PC-9 (cell line): ENCODE results near the gene RETREG3. TPM values are rescaled to one million over a fixed set of nuclear protein-coding genes. Genes with fewer than 3 reads are reported as not detected.
"Not testable (repeated sequence)": the region's sequence is repeated elsewhere in the genome, so short reads cannot be mapped to it uniquely, and the experiment has no call there.

Experiments
- BruUV-seq: library from RNA; stranded (reverse); fragments of 400-500 nt; replicated peaks from 2 replicates; lab custom pipeline; 2021; lab: Mats Ljungman, UMichigan
- CTCF ChIA-PET: fragments of 300-600 bp; sonication (Branson Sonifier 250); formaldehyde crosslinking; loops from one replicate; lab custom pipeline; 2022; ENCODE audit warnings: antibody characterized with exemption; lab: Charles Lee
- POLR2A ChIA-PET: fragments of 300-600 bp; sonication (Branson Sonifier 250); formaldehyde crosslinking; loops from one replicate; lab custom pipeline; 2022; ENCODE audit warnings: antibody characterized with exemption; ENCODE audit not compliant: unreplicated experiment; lab: Charles Lee
- DNase-seq, 2 experiments: peaks; one replicate each; pipeline versions ENCODE4 v3.0.0 to v3.0.0-alpha.2; 2015 to 2022; ENCODE audit warnings: mixed read lengths in 1 of 2
- H2AFZ ChIP-seq: fragments of 200-600 bp; sonication (generic); 2 replicates; pipeline ENCODE4 v1.8.1; 2017; ENCODE audit warnings: antibody characterized with exemption
- H3F3A ChIP-seq: fragments of 200-600 bp; sonication (generic); 2 replicates; pipeline ENCODE4 v1.8.1; 2017; ENCODE audit warnings: antibody characterized with exemption, mild to moderate bottlenecking, low read depth; ENCODE audit not compliant: insufficient read depth
- H3K27ac ChIP-seq: fragments of 200-600 bp; sonication (generic); 2 replicates; pipeline ENCODE4 v1.6.1; 2016; ENCODE audit warnings: mixed run types
- H3K27me3 ChIP-seq: fragments of 200-600 bp; sonication (generic); 2 replicates; pipeline ENCODE4 v1.6.1; 2016; ENCODE audit warnings: low read depth, mixed run types; ENCODE audit not compliant: insufficient read depth
- H3K36me3 ChIP-seq: fragments of 200-600 bp; sonication (generic); 2 replicates; pipeline ENCODE4 v1.6.1; 2016; ENCODE audit warnings: low read depth, mixed run types
- H3K4me1 ChIP-seq: fragments of 200-600 bp; sonication (generic); replicated peaks from 2 replicates; pipeline ENCODE4 v1.6.1; 2016; ENCODE audit warnings: mixed run types; ENCODE audit not compliant: insufficient read depth
- H3K4me2 ChIP-seq: fragments of 200-600 bp; sonication (generic); 2 replicates; pipeline ENCODE4 v1.6.1; 2017; ENCODE audit warnings: mixed run types
- H3K4me3 ChIP-seq: fragments of 200-600 bp; sonication (generic); 2 replicates; pipeline ENCODE4 v1.6.1; 2016; ENCODE audit warnings: mixed run types
- H3K79me2 ChIP-seq: fragments of 200-600 bp; sonication (generic); 2 replicates; pipeline ENCODE4 v1.6.1; 2017; ENCODE audit warnings: low read depth, mixed run types
- H3K9me2 ChIP-seq: fragments of 200-600 bp; sonication (generic); 2 replicates; pipeline ENCODE4 v1.8.1; 2017; ENCODE audit warnings: mild to moderate bottlenecking; ENCODE audit not compliant: insufficient read depth
- H3K9me3 ChIP-seq: fragments of 200-600 bp; sonication (generic); 2 replicates; pipeline ENCODE4 v1.8.1; 2016; ENCODE audit warnings: low read depth; ENCODE audit not compliant: insufficient read depth
- H4K20me1 ChIP-seq: fragments of 200-600 bp; sonication (generic); 2 replicates; pipeline ENCODE4 v1.8.1; 2017; ENCODE audit not compliant: insufficient read depth
- EZH2 ChIP-seq: fragments of 200-600 bp; sonication (generic); IDR thresholded peaks from 2 replicates; pipeline ENCODE4 v1.8.0; 2017; ENCODE audit warnings: antibody characterized with exemption, low read depth
- intact Hi-C: fragments of 100-400 bp; cut with micrococcal nuclease; formaldehyde crosslinking; loops from one replicate; pipeline ENCODE4 v1.10.0; 2022; ENCODE audit not compliant: unreplicated experiment
- total RNA-seq: library from RNA; stranded (reverse); gene quantifications from 2 replicates; pipeline ENCODE4 v1.2.3, GENCODE V29; 2021
- TF ChIP-seq, protein P1 (sequence below): fragments of 200-600 bp; sonication (generic); conservative IDR thresholded peaks from 2 replicates; pipeline ENCODE4 v1.6.1; 2017; ENCODE audit warnings: mixed run types, antibody characterized with exemption, mild to moderate bottlenecking, moderate library complexity

Gene RETREG3
- total RNA-seq, 1 experiment from 2014 or later: 57.0 TPM

DNA sequence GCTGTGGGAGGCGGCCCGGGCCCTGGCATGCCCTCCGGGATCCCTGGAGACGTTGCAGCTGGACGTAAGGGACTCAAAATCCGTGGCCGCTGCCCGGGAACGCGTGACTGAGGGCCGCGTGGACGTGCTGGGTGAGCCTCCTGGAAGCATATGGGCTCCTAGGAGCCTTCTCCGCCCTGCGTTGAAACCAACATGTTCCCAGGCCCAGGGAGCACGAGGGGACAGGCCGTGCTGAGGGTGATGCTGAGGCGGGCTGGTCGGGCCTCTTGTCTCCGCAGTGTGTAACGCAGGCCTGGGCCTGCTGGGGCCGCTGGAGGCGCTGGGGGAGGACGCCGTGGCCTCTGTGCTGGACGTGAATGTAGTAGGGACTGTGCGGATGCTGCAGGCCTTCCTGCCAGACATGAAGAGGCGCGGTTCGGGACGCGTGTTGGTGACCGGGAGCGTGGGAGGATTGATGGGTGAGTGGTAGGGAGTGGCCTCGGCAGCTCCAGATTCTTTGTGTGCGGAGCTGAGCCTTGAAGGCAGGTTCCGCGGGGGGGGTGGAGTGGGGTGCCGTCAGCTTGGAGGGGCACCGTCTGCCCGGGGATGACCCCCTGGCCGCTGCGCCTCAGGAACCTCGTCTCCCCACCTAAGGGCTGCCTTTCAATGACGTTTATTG is 55.9 kb downstream of the RETREG3 start:
- DNase-seq: no peak
- Histone ChIP-seq H3K79me2 (peaks cover 24% of the 10 kb centered on the region), H3K27me3 (no peaks in the 10 kb centered on the region), H2AFZ (no peak overlapping the region), H3K4me2 (peak overlapping the region; percentile 98), H3K9me3 (no peaks in the 10 kb centered on the region), H3K4me3 (peak overlapping the region; percentile 99; the same call in 1 of the 2 replicates), H3F3A (peaks cover 11% of the 10 kb centered on the region; the same call in 1 of the 2 replicates), H4K20me1 (no peaks in the 10 kb centered on the region), H3K4me1 (no peaks in the 10 kb centered on the region), H3K27ac (no peak overlapping the region), H3K9me2 (no peaks in the 10 kb centered on the region), H3K36me3 (no peaks in the 10 kb centered on the region)
- intact Hi-C loops: no loop called here
- CTCF ChIA-PET: interaction anchor here (0.6 kb wide), 1 partner anchor 82 kb away, joined by 3 read pairs; no protein-coding TSS in a partner anchor
- no TSS peak for BruUV-seq
- no peak for TF ChIP-seq EZH2
- TF ChIP-seq, protein P1, sequence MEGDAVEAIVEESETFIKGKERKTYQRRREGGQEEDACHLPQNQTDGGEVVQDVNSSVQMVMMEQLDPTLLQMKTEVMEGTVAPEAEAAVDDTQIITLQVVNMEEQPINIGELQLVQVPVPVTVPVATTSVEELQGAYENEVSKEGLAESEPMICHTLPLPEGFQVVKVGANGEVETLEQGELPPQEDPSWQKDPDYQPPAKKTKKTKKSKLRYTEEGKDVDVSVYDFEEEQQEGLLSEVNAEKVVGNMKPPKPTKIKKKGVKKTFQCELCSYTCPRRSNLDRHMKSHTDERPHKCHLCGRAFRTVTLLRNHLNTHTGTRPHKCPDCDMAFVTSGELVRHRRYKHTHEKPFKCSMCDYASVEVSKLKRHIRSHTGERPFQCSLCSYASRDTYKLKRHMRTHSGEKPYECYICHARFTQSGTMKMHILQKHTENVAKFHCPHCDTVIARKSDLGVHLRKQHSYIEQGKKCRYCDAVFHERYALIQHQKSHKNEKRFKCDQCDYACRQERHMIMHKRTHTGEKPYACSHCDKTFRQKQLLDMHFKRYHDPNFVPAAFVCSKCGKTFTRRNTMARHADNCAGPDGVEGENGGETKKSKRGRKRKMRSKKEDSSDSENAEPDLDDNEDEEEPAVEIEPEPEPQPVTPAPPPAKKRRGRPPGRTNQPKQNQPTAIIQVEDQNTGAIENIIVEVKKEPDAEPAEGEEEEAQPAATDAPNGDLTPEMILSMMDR: no peak
- POLR2A ChIA-PET: no interaction called here

DNA sequence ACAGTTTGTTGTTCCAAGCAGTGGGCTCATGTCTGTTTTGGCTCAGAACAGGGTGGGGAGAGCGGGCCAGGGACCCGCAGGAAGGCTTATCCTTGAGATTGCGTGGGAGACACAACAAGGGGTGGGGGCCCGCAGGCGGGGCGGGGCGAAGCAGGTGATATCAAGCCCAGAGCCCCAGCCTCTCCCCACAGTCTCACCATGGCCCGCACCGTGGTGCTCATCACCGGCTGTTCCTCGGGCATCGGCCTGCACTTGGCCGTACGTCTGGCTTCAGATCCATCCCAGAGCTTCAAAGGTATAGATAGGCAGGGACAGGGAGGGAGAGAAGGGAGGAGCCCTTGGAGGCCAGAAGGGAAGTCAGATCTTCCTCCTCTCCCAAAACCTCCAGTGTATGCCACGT is 56.4 kb downstream of the RETREG3 start, which contains the start of gene HSD17B1:
Gene HSD17B1 (plus strand): TSS at position 188 of the 400 bp plus-strand sequence. CDS start 11 bp downstream, at position 199.
- intact Hi-C loops, BruUV-seq, H3K27me3 ChIP-seq, H3K36me3 ChIP-seq, H3K9me2 ChIP-seq, POLR2A ChIA-PET, H2AFZ ChIP-seq, H3K4me1 ChIP-seq, H3K9me3 ChIP-seq, DNase-seq, H4K20me1 ChIP-seq: not testable (repeated sequence)
- CTCF ChIA-PET: interaction anchor here (0.6 kb wide), 1 partner anchor 81 kb away, joined by 3 read pairs; no protein-coding TSS in a partner anchor
- Histone ChIP-seq H3K4me3 (peak within 1 kb of the TSS; percentile 99; the same call in 1 of the 2 replicates), H3K27ac (peak within 1 kb of the TSS; percentile 43), H3K79me2 (peaks cover 24% of the 10 kb centered on the region), H3F3A (peaks cover 11% of the 10 kb centered on the region; the same call in 1 of the 2 replicates), H3K4me2 (peak within 1 kb of the TSS; percentile 98)

DNA sequence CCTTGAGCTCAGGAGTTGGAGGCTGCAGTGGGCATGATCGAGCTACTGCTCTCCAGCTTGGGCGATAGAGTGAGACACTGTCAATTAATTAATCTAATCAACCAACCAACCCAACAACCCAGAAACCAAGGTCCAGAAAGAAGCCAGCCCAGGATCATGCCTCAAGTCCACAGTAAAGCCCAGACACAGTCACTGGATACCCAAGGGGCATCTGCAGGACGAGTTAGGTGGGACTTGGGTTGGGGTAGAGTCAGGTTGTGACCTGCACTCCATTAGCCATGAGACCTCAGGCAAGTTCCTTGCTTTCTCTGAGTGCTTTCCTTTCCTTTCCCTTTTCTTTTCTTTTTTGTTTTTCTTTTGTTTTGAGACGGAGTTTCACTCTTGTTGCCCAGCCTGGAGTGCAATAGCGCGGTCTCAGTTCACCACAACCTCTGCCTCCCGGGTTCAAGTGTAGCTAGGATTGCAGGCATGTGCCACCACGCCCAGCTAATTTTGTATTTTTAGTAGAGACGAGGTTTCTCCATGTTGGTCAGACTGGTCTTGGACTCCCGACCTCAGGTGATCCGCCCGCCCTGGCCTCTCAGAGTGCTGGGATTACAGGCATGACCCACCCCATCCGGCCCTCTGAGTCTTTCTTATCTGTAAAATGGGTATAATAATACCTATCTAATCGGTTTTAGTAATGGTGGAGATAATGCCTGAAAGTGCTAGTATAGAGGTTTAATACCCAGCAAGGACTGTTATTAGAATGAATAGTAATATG is 60.0 kb downstream of the RETREG3 start:
- no peak overlapping the region for H2AFZ ChIP-seq
- peak overlapping the region; percentile 40; the same call in 1 of the 2 replicates for H3K4me2 ChIP-seq
- H3K27me3 ChIP-seq: no peaks in the 10 kb centered on the region
- no peaks in the 10 kb centered on the region for H3K4me1 ChIP-seq
- no peak for DNase-seq
- BruUV-seq: no TSS peak
- H3K9me2 ChIP-seq: no peaks in the 10 kb centered on the region
- no peak for TF ChIP-seq EZH2
- TF ChIP-seq, protein P1: no peak
- no peaks in the 10 kb centered on the region for H3K9me3 ChIP-seq
- H3K27ac ChIP-seq: no peak overlapping the region
- no peak overlapping the region for H3K4me3 ChIP-seq
- intact Hi-C loops: no loop called here
- no peaks in the 10 kb centered on the region for H3K36me3 ChIP-seq
- POLR2A ChIA-PET: no interaction called here
- peaks cover 10% of the 10 kb centered on the region for H3K79me2 ChIP-seq
- CTCF ChIA-PET: interaction anchor here (1.6 kb wide), 1 partner anchor 17 kb away, joined by 4 read pairs; no protein-coding TSS in a partner anchor
- no peaks in the 10 kb centered on the region for H4K20me1 ChIP-seq
- H3F3A ChIP-seq: peaks cover 20% of the 10 kb centered on the region; the same call in 1 of the 2 replicates
